HK-2 (cell line): ENCODE measurements around the gene MBD3L2.
A peak's percentile ranks its signal among the peaks of the same experiment; 100 is the strongest.
"Not testable (repeated sequence)": the region's sequence is repeated elsewhere in the genome, so short reads cannot be mapped to it uniquely, and the experiment has no call there.

Experiments used
- DNase-seq: peaks from one replicate; pipeline ENCODE4 v3.0.0-alpha.2; 2018; ENCODE audit not compliant: unreplicated experiment

MBD3L2 gene

GRCh38 chr19:7049021-7049420 lies at the start of gene MBD3L2:
TSS of gene MBD3L2 (plus strand) at chr19:7049321. CDS start at chr19:7049374, 53 bp downstream.
- not testable (repeated sequence) for DNase-seq

- no peak for DNase-seq
Measured at GRCh38 chr19:6999933-7000332, 49.2 kb upstream of the MBD3L2 start.

- DNase-seq = no peak
Measured at GRCh38 chr19:7000333-7000732, 48.8 kb upstream of the MBD3L2 start.

- DNase-seq = no peak
Measured at GRCh38 chr19:7000816-7001215, 48.3 kb upstream of the MBD3L2 start.

GRCh38 chr19:7004313-7004931 lies 44.7 kb upstream of the MBD3L2 start:
- DNase-seq = peak; percentile 5

- DNase-seq = no peak
Measured at GRCh38 chr19:7006135-7006704, 42.9 kb upstream of the MBD3L2 start.

- DNase-seq = no peak
Measured at GRCh38 chr19:7007859-7008258, 41.3 kb upstream of the MBD3L2 start.

- DNase-seq = no peak
Measured at GRCh38 chr19:7010722-7011593, 38.2 kb upstream of the MBD3L2 start.

GRCh38 chr19:7013678-7014077 lies 35.4 kb upstream of the MBD3L2 start:
- peak; percentile 23 for DNase-seq

GRCh38 chr19:7018828-7019227 lies 30.3 kb upstream of the MBD3L2 start:
- no peak for DNase-seq

- DNase-seq = not testable (repeated sequence)
Measured at GRCh38 chr19:7021331-7021730, 27.8 kb upstream of the MBD3L2 start, which contains the start of gene MBD3L2B. TSS of gene MBD3L2B (minus strand) at chr19:7021431. CDS start at chr19:7021397, 34 bp downstream.

GRCh38 chr19:7028790-7029189 lies 20.3 kb upstream of the MBD3L2 start:
- DNase-seq = not testable (repeated sequence)

- DNase-seq = not testable (repeated sequence)
Measured at GRCh38 chr19:7030278-7030677, 18.8 kb upstream of the MBD3L2 start, which contains the start of gene MBD3L5. TSS of gene MBD3L5 (plus strand) at chr19:7030578. CDS start at chr19:7030612, 34 bp downstream.

GRCh38 chr19:7040079-7040478 lies 9.0 kb upstream of the MBD3L2 start, which contains the start of gene MBD3L4:
TSS of gene MBD3L4 (minus strand) at chr19:7040179. CDS start at chr19:7040144, 35 bp downstream.
- DNase-seq = not testable (repeated sequence)

GRCh38 chr19:7041563-7041962 lies 7.6 kb upstream of the MBD3L2 start:
- not testable (repeated sequence) for DNase-seq

GRCh38 chr19:7051421-7051820 lies 2.3 kb downstream of the MBD3L2 start:
- not testable (repeated sequence) for DNase-seq

GRCh38 chr19:7052896-7053295 lies 3.8 kb downstream of the MBD3L2 start:
- DNase-seq = not testable (repeated sequence)

- not testable (repeated sequence) for DNase-seq
Measured at GRCh38 chr19:7054635-7055368, 5.7 kb downstream of the MBD3L2 start.

GRCh38 chr19:7055679-7056078 lies 6.6 kb downstream of the MBD3L2 start:
- not testable (repeated sequence) for DNase-seq

GRCh38 chr19:7056371-7056770 lies 7.2 kb downstream of the MBD3L2 start:
- not testable (repeated sequence) for DNase-seq

- DNase-seq = not testable (repeated sequence)
Measured at GRCh38 chr19:7058576-7058975, 9.5 kb downstream of the MBD3L2 start, which contains the start of gene MBD3L3. TSS of gene MBD3L3 (minus strand) at chr19:7058676. CDS start at chr19:7058605, 71 bp downstream.
